A673 (cell line): ENCODE measurements around the gene SEM1.

Experiments
- EZH2 ChIP-seq: fragments of 200-600 bp; sonication (generic); IDR thresholded peaks from 2 replicates; pipeline ENCODE4 v1.6.1; 2017; ENCODE audit warnings: borderline replicate concordance, low read depth, mild to moderate bottlenecking, mixed read lengths, antibody characterized with exemption, low read length; ENCODE audit not compliant: poor library complexity, severe bottlenecking
- TF ChIP-seq, protein P1 (sequence below): fragments of 300-800, 200-600 bp; sonication (generic); conservative IDR thresholded peaks from 2 replicates; pipeline ENCODE4 v1.5.1; 2017; ENCODE audit warnings: low read depth, mild to moderate bottlenecking, antibody characterized with exemption, low read length, moderate library complexity, mixed read lengths

DNA sequence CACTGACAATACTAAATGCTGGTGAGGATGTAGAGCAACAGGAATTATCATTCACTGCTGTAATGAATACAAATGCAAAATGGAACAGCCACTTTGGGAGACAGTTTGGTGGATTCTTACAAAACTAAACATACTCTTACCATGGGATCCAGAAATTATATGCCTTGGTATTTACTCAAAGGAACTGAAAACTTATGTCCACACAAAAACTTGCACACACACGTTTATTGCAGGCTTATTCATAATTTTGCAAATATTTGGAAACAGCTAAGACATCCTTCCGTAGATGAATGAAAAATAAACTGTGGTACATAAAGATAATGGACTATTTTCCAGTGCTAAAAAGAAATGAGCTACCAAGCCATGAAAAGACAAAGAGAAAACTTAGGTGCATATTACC lies 69.6 kb downstream of the SEM1 start:
- TF ChIP-seq, protein P1, sequence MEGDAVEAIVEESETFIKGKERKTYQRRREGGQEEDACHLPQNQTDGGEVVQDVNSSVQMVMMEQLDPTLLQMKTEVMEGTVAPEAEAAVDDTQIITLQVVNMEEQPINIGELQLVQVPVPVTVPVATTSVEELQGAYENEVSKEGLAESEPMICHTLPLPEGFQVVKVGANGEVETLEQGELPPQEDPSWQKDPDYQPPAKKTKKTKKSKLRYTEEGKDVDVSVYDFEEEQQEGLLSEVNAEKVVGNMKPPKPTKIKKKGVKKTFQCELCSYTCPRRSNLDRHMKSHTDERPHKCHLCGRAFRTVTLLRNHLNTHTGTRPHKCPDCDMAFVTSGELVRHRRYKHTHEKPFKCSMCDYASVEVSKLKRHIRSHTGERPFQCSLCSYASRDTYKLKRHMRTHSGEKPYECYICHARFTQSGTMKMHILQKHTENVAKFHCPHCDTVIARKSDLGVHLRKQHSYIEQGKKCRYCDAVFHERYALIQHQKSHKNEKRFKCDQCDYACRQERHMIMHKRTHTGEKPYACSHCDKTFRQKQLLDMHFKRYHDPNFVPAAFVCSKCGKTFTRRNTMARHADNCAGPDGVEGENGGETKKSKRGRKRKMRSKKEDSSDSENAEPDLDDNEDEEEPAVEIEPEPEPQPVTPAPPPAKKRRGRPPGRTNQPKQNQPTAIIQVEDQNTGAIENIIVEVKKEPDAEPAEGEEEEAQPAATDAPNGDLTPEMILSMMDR, result no peak
- no peak for TF ChIP-seq EZH2
